HFF-Myc (cell line): ENCODE measurements around the gene PIGQ.

ENCODE experiments used
- DNase-seq: peaks from one replicate; pipeline ENCODE4 v3.0.0-alpha.2; 2011; ENCODE audit warnings: low read depth; ENCODE audit errors: extremely low read depth
- H3K4me3 ChIP-seq: replicated peaks from 2 replicates; pipeline ENCODE4 v1.5.1; 2011; ENCODE audit warnings: low read depth, mild to moderate bottlenecking, control low read depth, low read length
- TF ChIP-seq, protein P1 (sequence below): IDR thresholded peaks from 2 replicates; pipeline ENCODE4 v1.5.1; 2012; ENCODE audit warnings: mild to moderate bottlenecking, low read depth, low read length, control low read depth; ENCODE audit errors: missing control alignments

Gene PIGQ

DNA sequence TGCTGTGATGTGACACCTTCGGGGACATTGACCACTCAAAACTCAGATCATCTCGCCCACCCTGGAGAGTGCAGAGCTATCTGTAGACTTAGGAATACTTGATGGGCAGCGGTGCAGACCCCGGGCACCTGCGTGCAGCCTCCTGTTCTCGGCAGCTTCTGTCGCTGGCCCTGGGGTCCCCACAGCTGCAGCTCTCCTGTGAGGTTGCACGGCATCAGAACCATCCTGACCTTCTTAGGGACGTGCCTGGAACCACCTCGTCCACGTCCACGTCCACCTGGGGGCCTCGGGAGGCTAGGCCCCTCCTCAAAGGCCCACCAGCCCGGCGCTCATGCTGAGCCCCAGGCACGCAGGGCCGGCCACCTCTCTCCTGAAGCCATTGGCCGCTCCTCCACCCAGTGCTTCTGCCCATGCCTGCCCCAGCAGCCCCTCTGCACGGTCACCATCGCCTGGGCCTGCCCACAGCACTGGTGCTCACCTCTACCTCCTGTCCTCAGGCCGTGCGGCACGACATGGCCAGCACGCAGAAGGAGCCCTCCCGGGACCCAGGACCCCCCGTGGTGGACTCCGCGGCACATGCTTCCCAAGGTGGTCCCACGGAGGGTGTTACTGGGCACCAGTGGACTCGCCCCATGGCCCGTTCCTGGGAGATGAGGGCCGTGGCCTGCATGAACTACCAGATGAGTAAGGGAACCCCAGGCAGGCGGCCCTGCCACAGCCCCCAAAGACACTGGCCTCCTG is 58.7 kb downstream of the PIGQ start:
- no peak overlapping the region for H3K4me3 ChIP-seq
- TF ChIP-seq, protein P1, sequence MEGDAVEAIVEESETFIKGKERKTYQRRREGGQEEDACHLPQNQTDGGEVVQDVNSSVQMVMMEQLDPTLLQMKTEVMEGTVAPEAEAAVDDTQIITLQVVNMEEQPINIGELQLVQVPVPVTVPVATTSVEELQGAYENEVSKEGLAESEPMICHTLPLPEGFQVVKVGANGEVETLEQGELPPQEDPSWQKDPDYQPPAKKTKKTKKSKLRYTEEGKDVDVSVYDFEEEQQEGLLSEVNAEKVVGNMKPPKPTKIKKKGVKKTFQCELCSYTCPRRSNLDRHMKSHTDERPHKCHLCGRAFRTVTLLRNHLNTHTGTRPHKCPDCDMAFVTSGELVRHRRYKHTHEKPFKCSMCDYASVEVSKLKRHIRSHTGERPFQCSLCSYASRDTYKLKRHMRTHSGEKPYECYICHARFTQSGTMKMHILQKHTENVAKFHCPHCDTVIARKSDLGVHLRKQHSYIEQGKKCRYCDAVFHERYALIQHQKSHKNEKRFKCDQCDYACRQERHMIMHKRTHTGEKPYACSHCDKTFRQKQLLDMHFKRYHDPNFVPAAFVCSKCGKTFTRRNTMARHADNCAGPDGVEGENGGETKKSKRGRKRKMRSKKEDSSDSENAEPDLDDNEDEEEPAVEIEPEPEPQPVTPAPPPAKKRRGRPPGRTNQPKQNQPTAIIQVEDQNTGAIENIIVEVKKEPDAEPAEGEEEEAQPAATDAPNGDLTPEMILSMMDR, result no peak
- no peak for DNase-seq

DNA sequence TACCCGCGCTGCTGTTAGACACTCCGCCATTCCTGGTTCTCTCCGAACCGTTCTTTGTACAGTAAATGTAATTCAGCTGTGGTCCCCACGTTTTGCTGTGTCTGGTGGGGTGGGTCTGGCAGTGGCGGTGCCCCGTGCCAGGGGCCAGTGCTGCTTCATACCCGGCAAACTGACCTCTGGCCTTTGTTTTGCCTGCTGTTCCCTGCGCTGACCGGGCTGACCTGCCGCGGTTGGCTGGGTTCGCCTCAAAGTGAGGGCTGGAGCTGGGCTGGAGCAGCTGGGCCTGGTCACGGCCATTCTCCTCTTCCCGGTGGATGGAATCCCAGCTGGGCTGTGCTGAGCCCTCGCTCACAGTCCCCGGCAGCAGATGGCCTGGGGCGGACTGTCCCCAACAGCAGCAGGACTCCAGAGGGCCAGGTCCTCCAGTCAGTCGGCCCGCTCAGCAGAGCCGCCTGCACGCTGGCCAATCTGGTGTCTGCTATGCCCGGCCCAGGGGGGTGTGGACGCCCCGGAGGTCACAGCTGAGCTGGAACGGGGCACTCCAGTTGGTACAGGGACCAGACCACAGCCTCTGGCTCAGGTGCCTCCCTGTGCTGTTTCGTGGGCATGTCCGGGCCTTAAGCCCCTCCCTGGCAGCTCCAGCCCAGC is 59.5 kb downstream of the PIGQ start:
- no peak for DNase-seq
- no peak overlapping the region for H3K4me3 ChIP-seq
- TF ChIP-seq, protein P1, result no peak

DNA sequence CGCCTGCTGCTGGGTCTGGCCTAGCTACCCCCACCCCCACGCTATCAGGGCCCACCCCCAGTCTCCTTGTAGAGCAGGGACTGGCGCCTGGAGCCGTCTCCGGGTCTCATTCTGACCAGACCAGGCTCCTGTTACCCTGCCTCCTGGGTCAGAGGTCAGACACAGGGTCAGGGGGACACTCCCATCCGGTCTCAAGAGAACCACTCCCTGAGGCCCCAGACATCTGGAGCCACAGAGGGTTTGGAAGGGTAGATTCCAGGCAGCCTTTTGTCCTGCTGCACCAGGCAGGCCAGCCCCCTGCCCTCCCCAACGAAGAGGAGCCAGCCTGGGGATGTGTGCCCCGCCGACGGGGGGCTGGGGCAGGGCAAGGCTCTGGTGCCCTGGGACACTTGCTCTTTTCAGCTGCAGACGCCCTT is 60.1 kb downstream of the PIGQ start:
- H3K4me3 ChIP-seq, result no peak overlapping the region
- TF ChIP-seq, protein P1, result no peak
- DNase-seq, result no peak

DNA sequence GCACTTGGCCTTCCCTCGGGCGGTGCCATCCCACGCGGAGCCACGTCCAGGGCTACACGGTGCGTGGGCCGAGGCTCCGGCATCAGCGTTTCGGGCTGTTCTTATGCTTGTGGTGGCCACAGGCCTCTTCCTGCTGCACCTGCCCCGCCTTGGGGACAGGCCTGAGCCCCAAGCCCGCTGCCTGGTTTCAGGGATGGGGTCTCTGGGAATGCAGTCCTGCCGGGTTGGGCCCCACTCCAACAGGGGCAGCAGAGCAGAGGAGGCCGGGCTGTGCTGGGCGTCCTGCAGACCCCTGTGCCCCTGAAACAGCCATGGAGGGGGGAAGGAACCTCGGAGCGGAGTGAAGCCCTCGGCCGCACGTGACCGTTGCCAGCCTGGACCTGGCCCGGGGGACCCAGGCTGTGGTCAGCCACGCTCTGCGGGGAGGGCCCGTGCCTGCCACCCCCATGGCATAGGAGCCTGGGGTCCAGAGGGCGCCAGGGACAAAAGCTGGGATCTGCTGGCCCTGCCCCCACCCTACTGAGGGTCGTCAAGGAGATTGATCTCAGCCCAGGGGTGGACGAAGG is 60.6 kb downstream of the PIGQ start:
- no peak overlapping the region for H3K4me3 ChIP-seq
- TF ChIP-seq, protein P1, result no peak
- no peak for DNase-seq

DNA sequence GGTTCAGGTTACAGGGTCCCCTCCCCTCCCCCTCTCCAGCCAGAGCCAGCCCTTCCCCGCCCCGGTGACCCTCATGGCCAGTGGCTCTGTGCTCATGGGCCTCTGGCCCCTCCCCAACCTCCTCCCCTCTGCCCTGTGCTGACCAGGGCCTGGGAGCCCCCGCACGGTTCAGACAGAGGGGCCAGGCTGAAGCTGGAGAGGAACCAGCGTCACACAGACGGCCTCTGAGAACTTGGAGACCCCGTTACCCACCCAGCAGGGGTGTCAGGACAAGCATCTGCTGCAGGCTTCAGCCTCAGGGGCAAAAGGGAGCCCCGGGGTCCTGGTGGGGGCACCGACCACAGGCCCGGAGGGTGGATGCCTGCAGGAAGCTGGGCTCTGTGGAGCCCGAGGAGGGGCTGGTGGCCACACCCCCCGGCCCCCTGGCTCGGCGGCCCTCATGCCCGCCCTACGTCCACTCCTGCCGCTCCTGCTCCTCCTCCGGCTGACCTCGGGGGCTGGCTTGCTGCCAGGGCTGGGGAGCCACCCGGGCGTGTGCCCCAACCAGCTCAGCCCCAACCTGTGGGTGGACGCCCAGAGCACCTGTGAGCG is 61.1 kb downstream of the PIGQ start, which contains the start of gene WFIKKN1:
Gene WFIKKN1 (plus strand): TSS at position 171 of the 591 bp plus-strand sequence. CDS start 269 bp downstream, at position 440.
- no peak for DNase-seq
- TF ChIP-seq, protein P1, result no peak
- H3K4me3 ChIP-seq, result no peak within 1 kb of the TSS

DNA sequence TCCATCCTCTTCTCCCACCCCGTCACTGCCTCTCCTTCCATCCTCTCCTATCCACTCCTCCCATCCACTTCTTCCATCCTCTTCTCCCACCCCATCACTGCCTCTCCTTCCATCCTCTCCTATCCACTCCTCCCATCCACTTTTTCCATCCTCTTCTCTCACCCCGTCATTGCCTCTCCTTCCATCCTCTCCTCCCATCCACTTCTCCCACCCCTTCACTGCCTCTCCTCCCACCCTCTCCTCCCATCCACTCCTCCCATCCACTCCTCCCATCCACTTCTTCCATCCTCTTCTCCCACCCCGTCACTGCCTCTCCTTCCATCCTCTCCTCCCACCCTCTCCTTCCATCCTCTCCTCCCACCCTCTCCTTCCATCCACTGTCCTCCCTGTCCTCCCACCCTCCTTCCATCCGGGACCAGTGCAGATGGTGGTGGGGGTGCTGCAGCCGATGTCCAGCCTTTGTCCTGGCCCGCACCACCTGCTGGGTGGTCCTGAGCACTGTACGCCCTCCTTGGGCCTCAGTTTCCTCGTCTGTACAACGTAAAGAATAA is 62.1 kb downstream of the PIGQ start:
- H3K4me3 ChIP-seq, result no peak overlapping the region
- TF ChIP-seq, protein P1, result no peak
- no peak for DNase-seq
